Panc1 (cell line): ENCODE data around the gene AK8. TPM values are rescaled to one million over a fixed set of nuclear protein-coding genes. Genes with fewer than 3 reads are reported as not detected.

Source experiments
- ATAC-seq: fragments of 200-7000 bp; cut with Tn5 transposase; 2 replicates; pipeline ENCODE4 v1.9.1; 2020; ENCODE audit warnings: mild to moderate bottlenecking, moderate library complexity
- BruUV-seq: library from RNA; stranded (reverse); fragments of 400-500 nt; replicated peaks from 2 replicates; lab custom pipeline; 2021; lab: Mats Ljungman, UMichigan
- CTCF ChIA-PET: fragments of 300-600 bp; sonication (Branson Sonifier 250); formaldehyde crosslinking; loops from one replicate; lab custom pipeline; 2022; ENCODE audit warnings: antibody characterized with exemption; lab: Charles Lee
- POLR2A ChIA-PET: fragments of 300-600 bp; sonication (Branson Sonifier 250); formaldehyde crosslinking; loops from one replicate; lab custom pipeline; 2022; ENCODE audit warnings: antibody characterized with exemption; lab: Charles Lee
- DNase-seq: peaks from one replicate; pipeline ENCODE4 v3.0.0-alpha.2; 2010; ENCODE audit warnings: low read depth, low spot score
- H3K27ac ChIP-seq: 2 replicates; pipeline ENCODE4 v1.5.1; 2011; ENCODE audit warnings: mild to moderate bottlenecking, low read length, inconsistent platforms
- H3K27me3 ChIP-seq: fragments of 200-500 bp; sonication (Bioruptor generic); 2 replicates; pipeline ENCODE4 v1.6.0; 2014; ENCODE audit warnings: low read length, inconsistent platforms; ENCODE audit not compliant: control insufficient read depth, insufficient read depth
- H3K36me3 ChIP-seq: fragments of 200-500 bp; sonication (Bioruptor generic); 2 replicates; pipeline ENCODE4 v1.5.1; 2014; ENCODE audit warnings: inconsistent platforms, mild to moderate bottlenecking, low read length, moderate library complexity; ENCODE audit not compliant: control insufficient read depth, insufficient read depth
- H3K4me1 ChIP-seq: 2 replicates; pipeline ENCODE4 v1.5.1; 2011; ENCODE audit warnings: inconsistent platforms, mild to moderate bottlenecking, low read length, moderate library complexity; ENCODE audit not compliant: control insufficient read depth, insufficient read depth
- H3K4me3 ChIP-seq, 2 experiments: 2 replicates each; pipeline ENCODE4 v1.5.1; 2011 to 2012; ENCODE audit warnings: low read depth in 2 of 2, low read length in 2 of 2, mild to moderate bottlenecking in 2 of 2, inconsistent platforms in 1 of 2, moderate library complexity in 1 of 2
- H3K9me3 ChIP-seq: fragments of 200-500 bp; sonication (Bioruptor generic); 2 replicates; pipeline ENCODE4 v1.5.1; 2014; ENCODE audit warnings: low read depth, mild to moderate bottlenecking, inconsistent platforms, low read length, moderate library complexity; ENCODE audit not compliant: control insufficient read depth, insufficient read depth
- POLR2AphosphoS5 ChIP-seq: IDR thresholded peaks from 2 replicates; pipeline ENCODE4 v1.6.1; 2012; ENCODE audit warnings: mild to moderate bottlenecking, low read depth, low read length, moderate library complexity
- SIN3A ChIP-seq: IDR thresholded peaks from 2 replicates; pipeline ENCODE4 v1.6.1; 2012; ENCODE audit warnings: low read depth, mild to moderate bottlenecking, low read length, moderate library complexity, borderline replicate concordance; ENCODE audit not compliant: insufficient read depth
- TCF7L2 ChIP-seq: IDR thresholded peaks from 2 replicates; pipeline ENCODE4 v1.6.1; 2011; ENCODE audit warnings: mild to moderate bottlenecking, low read depth, low read length, inconsistent platforms
- in situ Hi-C: cut with HindIII; loops from 2 replicates; pipeline ENCODE4 v1.10.0; 2016; ENCODE audit warnings: low sequenced_read_pairs, low pct_unique_long_range_greater_than_20kb
- intact Hi-C: fragments of 100-400 bp; cut with micrococcal nuclease; formaldehyde crosslinking; loops from one replicate; pipeline ENCODE4 v1.10.0; 2022; ENCODE audit not compliant: unreplicated experiment
- total RNA-seq: library from RNA; stranded (reverse); gene quantifications from one replicate; pipeline ENCODE4 v1.2.1, GENCODE V29; 2021; ENCODE audit not compliant: unreplicated experiment
- TF ChIP-seq, protein P1 (sequence below): fragments of 450-650 bp; IDR thresholded peaks from 2 replicates; pipeline ENCODE4 v1.5.1; 2017; ENCODE audit warnings: mild to moderate bottlenecking
- TF ChIP-seq, protein P2 (sequence below), 2 experiments: IDR thresholded peaks; 2 replicates each; pipeline ENCODE4 v1.6.1; 2011 to 2012; ENCODE audit warnings: low read depth in 2 of 2, control low read depth in 1 of 2, low read length in 1 of 2, mild to moderate bottlenecking in 1 of 2, moderate library complexity in 1 of 2; ENCODE audit not compliant: insufficient read depth in 1 of 2

AK8 gene
- total RNA-seq, 1 experiment from 2014 or later: 0.39 TPM

DNA sequence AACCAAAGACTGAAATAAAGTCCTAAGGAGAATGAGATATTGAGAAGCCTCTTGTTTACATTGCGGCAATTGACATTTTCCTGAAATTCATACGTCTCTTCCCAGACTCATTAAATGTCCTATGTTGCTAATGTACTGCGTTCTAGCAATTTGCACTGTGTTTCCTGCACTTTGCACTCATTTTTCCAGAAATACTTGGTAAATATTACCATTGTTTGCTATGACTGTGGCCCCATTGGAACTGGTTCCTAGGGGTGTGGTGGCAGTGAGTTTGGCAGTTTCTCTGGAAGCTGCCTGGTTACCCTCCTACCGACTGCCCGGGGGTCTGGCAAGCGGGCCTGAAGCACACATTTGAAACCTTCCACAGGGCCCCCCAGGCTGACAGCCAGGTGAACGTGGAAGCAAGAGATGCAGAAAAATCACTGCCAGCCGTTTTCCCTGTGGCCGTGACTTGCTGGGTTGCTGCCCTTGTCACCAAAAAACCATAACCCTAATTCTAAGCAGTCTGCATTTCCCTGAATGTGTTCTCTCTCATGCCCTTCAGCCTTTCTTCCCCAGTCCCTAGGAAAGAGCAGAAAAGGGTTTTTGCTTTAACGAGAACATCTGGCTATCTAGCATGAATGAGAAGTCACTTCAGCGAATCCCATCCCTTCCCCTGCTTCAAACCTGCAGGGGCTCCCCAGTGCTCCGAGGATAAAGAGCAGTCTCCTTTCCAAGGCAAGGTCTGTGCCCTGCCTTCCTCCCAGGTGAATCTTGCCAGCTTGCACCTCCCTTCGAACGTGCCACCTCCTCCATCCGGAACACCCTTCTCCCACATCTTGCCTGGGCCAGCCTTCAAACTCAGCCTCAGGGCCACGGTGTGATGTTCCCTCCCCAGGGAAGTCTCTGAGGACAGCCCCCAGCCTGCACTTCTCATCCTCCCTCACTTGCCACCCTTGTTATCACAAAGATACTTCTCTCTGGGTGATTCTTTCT is 84.2 kb downstream of the AK8 start:
- ChIA-PET POLR2A (no interaction called here), CTCF (no interaction called here)
- Histone ChIP-seq H3K27ac (no peak overlapping the region), H3K4me1 (no peaks in the 10 kb centered on the region), H3K4me3 (no peak overlapping the region), H3K9me3 (no peaks in the 10 kb centered on the region), H3K36me3 (no peaks in the 10 kb centered on the region), H3K27me3 (no peaks in the 10 kb centered on the region)
- no peak for DNase-seq
- TF ChIP-seq, protein P1, sequence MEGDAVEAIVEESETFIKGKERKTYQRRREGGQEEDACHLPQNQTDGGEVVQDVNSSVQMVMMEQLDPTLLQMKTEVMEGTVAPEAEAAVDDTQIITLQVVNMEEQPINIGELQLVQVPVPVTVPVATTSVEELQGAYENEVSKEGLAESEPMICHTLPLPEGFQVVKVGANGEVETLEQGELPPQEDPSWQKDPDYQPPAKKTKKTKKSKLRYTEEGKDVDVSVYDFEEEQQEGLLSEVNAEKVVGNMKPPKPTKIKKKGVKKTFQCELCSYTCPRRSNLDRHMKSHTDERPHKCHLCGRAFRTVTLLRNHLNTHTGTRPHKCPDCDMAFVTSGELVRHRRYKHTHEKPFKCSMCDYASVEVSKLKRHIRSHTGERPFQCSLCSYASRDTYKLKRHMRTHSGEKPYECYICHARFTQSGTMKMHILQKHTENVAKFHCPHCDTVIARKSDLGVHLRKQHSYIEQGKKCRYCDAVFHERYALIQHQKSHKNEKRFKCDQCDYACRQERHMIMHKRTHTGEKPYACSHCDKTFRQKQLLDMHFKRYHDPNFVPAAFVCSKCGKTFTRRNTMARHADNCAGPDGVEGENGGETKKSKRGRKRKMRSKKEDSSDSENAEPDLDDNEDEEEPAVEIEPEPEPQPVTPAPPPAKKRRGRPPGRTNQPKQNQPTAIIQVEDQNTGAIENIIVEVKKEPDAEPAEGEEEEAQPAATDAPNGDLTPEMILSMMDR: no peak
- TF ChIP-seq SIN3A (no peak), TCF7L2 (no peak), POLR2AphosphoS5 (no peak)
- TF ChIP-seq, protein P2, sequence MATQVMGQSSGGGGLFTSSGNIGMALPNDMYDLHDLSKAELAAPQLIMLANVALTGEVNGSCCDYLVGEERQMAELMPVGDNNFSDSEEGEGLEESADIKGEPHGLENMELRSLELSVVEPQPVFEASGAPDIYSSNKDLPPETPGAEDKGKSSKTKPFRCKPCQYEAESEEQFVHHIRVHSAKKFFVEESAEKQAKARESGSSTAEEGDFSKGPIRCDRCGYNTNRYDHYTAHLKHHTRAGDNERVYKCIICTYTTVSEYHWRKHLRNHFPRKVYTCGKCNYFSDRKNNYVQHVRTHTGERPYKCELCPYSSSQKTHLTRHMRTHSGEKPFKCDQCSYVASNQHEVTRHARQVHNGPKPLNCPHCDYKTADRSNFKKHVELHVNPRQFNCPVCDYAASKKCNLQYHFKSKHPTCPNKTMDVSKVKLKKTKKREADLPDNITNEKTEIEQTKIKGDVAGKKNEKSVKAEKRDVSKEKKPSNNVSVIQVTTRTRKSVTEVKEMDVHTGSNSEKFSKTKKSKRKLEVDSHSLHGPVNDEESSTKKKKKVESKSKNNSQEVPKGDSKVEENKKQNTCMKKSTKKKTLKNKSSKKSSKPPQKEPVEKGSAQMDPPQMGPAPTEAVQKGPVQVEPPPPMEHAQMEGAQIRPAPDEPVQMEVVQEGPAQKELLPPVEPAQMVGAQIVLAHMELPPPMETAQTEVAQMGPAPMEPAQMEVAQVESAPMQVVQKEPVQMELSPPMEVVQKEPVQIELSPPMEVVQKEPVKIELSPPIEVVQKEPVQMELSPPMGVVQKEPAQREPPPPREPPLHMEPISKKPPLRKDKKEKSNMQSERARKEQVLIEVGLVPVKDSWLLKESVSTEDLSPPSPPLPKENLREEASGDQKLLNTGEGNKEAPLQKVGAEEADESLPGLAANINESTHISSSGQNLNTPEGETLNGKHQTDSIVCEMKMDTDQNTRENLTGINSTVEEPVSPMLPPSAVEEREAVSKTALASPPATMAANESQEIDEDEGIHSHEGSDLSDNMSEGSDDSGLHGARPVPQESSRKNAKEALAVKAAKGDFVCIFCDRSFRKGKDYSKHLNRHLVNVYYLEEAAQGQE (IDR thresholded peaks at IDR 0.05; ENCODE audit: insufficient read depth in 1 of 2, low read depth in 2 of 2, low read length in 1 of 2): no peak
- in situ Hi-C loops (no loop called here), intact Hi-C loops (loop anchor here (10.0 kb wide), 1 partner anchor 289 kb away; no protein-coding TSS in a partner anchor)
- no TSS peak for BruUV-seq
- ATAC-seq: no peak

DNA sequence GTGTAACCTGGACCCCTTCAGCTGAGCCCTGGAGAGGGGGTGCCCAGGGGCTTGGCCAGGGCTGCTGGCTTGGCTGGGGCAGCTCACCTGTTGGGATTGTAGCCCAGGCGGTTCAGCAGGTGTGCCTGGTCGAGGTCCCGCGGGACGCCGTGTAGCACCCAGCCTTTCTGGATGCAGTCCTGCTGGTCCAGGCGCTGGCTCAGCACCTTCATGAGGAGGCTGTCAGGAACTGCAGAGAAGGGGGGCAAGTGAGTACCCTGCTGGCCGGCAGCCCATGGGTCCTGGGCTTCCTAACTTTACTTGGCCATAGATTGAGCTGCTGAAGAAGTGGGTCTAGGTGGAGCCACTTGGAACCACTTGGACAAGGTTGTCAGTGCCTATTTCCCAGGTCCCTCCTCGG is 85.5 kb downstream of the AK8 start:
- H3K27ac ChIP-seq: no peak overlapping the region
- in situ Hi-C loops: no loop called here
- no peaks in the 10 kb centered on the region for H3K27me3 ChIP-seq
- TF ChIP-seq, protein P2 (IDR thresholded peaks at IDR 0.05; ENCODE audit: insufficient read depth in 1 of 2, low read depth in 2 of 2, low read length in 1 of 2): no peak
- TF ChIP-seq POLR2AphosphoS5: no peak
- no peak for TF ChIP-seq SIN3A
- no peak for TF ChIP-seq TCF7L2
- TF ChIP-seq, protein P1: no peak
- no TSS peak for BruUV-seq
- H3K4me1 ChIP-seq: no peaks in the 10 kb centered on the region
- intact Hi-C loops: loop anchor here (10.0 kb wide), 1 partner anchor 288 kb away; no protein-coding TSS in a partner anchor
- H3K4me3 ChIP-seq: no peak overlapping the region
- ATAC-seq (no peak), DNase-seq (no peak)
- no peaks in the 10 kb centered on the region for H3K36me3 ChIP-seq
- ChIA-PET POLR2A (no interaction called here), CTCF (no interaction called here)
- H3K9me3 ChIP-seq: no peaks in the 10 kb centered on the region
